Measurements from ENCODE around the gene FBXO36.

GRCh38 chr2:229927817-229928321 lies 5.6 kb downstream of the FBXO36 start:
- TF ChIP-seq FOXM1 (CRISPR knock-in tag; IDR thresholded peaks at IDR 0.05) (no peak), GABPA (IDR thresholded peaks at IDR 0.05; ENCODE audit: low read depth, low read length) (no peak), GABPA (CRISPR knock-in tag; IDR thresholded peaks at IDR 0.05; ENCODE audit: low read depth) (no peak), ZNF367 (CRISPR knock-in tag; IDR thresholded peaks at IDR 0.05; ENCODE audit: borderline replicate concordance) (no peak), KLF16 (CRISPR knock-in tag; IDR thresholded peaks at IDR 0.05) (no peak), BCL6 (CRISPR knock-in tag; IDR thresholded peaks at IDR 0.05) (no peak)
- TF ChIP-seq, protein P1, sequence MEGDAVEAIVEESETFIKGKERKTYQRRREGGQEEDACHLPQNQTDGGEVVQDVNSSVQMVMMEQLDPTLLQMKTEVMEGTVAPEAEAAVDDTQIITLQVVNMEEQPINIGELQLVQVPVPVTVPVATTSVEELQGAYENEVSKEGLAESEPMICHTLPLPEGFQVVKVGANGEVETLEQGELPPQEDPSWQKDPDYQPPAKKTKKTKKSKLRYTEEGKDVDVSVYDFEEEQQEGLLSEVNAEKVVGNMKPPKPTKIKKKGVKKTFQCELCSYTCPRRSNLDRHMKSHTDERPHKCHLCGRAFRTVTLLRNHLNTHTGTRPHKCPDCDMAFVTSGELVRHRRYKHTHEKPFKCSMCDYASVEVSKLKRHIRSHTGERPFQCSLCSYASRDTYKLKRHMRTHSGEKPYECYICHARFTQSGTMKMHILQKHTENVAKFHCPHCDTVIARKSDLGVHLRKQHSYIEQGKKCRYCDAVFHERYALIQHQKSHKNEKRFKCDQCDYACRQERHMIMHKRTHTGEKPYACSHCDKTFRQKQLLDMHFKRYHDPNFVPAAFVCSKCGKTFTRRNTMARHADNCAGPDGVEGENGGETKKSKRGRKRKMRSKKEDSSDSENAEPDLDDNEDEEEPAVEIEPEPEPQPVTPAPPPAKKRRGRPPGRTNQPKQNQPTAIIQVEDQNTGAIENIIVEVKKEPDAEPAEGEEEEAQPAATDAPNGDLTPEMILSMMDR (CRISPR knock-in tag; IDR thresholded peaks at IDR 0.05): no peak
- TF ChIP-seq, protein P2, sequence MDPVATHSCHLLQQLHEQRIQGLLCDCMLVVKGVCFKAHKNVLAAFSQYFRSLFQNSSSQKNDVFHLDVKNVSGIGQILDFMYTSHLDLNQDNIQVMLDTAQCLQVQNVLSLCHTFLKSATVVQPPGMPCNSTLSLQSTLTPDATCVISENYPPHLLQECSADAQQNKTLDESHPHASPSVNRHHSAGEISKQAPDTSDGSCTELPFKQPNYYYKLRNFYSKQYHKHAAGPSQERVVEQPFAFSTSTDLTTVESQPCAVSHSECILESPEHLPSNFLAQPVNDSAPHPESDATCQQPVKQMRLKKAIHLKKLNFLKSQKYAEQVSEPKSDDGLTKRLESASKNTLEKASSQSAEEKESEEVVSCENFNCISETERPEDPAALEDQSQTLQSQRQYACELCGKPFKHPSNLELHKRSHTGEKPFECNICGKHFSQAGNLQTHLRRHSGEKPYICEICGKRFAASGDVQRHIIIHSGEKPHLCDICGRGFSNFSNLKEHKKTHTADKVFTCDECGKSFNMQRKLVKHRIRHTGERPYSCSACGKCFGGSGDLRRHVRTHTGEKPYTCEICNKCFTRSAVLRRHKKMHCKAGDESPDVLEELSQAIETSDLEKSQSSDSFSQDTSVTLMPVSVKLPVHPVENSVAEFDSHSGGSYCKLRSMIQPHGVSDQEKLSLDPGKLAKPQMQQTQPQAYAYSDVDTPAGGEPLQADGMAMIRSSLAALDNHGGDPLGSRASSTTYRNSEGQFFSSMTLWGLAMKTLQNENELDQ (CRISPR knock-in tag; IDR thresholded peaks at IDR 0.05; ENCODE audit: borderline replicate concordance): no peak

Measured in HepG2 (cell line).